Natural killer cell (primary cell): Measurements from ENCODE around the gene SMARCD1. TPM values are rescaled to one million over a fixed set of nuclear protein-coding genes. Genes with fewer than 3 reads are reported as not detected.

ENCODE experiments used
- ATAC-seq, 3 donors: fragments of 150-1000 bp in 2 of 3; fragments of 200-7000 bp in 1 of 3; cut with Tn5 transposase; 1 replicate in 1 of 3; 2 replicates in 2 of 3; pipeline ENCODE4 v1.10.0; 2021; ENCODE audit warnings: mild to moderate bottlenecking in 2 of 3, moderate library complexity in 2 of 3
- DNase-seq, 2 donors: peaks; one replicate each; pipeline versions ENCODE4 v3.0.0 to v3.0.0-alpha.2; 2013 to 2021; ENCODE audit warnings: mixed read lengths in 1 of 2
- H3K27ac ChIP-seq: one replicate; pipeline ENCODE4 v1.5.1; 2013; ENCODE audit warnings: mild to moderate bottlenecking, low read length
- H3K27me3 ChIP-seq: one replicate; pipeline ENCODE4 v1.6.1; 2013; ENCODE audit warnings: low read length; ENCODE audit not compliant: control insufficient read depth, insufficient read depth
- H3K36me3 ChIP-seq: one replicate; pipeline ENCODE4 v1.6.1; 2013; ENCODE audit warnings: low read length; ENCODE audit not compliant: control insufficient read depth, insufficient read depth
- H3K4me1 ChIP-seq: one replicate; pipeline ENCODE4 v1.6.1; 2013; ENCODE audit warnings: low read length; ENCODE audit not compliant: control insufficient read depth, insufficient read depth
- H3K4me3 ChIP-seq: one replicate; pipeline ENCODE4 v1.5.1; 2013; ENCODE audit warnings: low read length
- H3K9me3 ChIP-seq: one replicate; pipeline ENCODE4 v1.6.1; 2013; ENCODE audit warnings: low read length; ENCODE audit not compliant: control insufficient read depth, insufficient read depth
- H3K27ac Mint-ChIP-seq, 2 donors: one replicate each; pipeline ENCODE4 v1.8.0; 2022; ENCODE audit warnings: mild to moderate bottlenecking in 2 of 2, mixed read lengths in 2 of 2, moderate library complexity in 1 of 2
- H3K27me3 Mint-ChIP-seq, 2 donors: one replicate each; pipeline ENCODE4 v1.8.0; 2022; ENCODE audit warnings: low read depth in 2 of 2, mixed read lengths in 2 of 2
- H3K36me3 Mint-ChIP-seq: one replicate; pipeline ENCODE4 v1.8.0; 2022; ENCODE audit warnings: mixed read lengths
- H3K4me1 Mint-ChIP-seq, 2 donors: one replicate each; pipeline ENCODE4 v1.8.0; 2022; ENCODE audit warnings: mixed read lengths in 2 of 2
- H3K4me3 Mint-ChIP-seq: one replicate; pipeline ENCODE4 v1.8.0; 2022; ENCODE audit warnings: mild to moderate bottlenecking, moderate library complexity, mixed read lengths
- H3K9me3 Mint-ChIP-seq, 2 donors: one replicate each; pipeline ENCODE4 v1.8.0; 2022; ENCODE audit warnings: mixed read lengths in 2 of 2
- CTCF ChIP-seq: fragments of 200-600 bp; IDR thresholded peaks from one replicate; pipeline ENCODE4 v1.8.0; 2022; ENCODE audit warnings: antibody characterized with exemption
- WGBS: methylation state at CpG from one replicate; pipeline ENCODE4 v1.1.7; 2013; ENCODE audit warnings: missing lambda C conversion rate; ENCODE audit not compliant: insufficient coverage; 5-methylcytosine and 5-hydroxymethylcytosine counted together
- intact Hi-C: fragments of 100-400 bp; cut with micrococcal nuclease; formaldehyde crosslinking; loops from one replicate; pipeline ENCODE4 v1.14.2; 2022
- total RNA-seq, 4 donors: library from RNA; stranded (reverse); fragments of 120-200 nt in 1 of 4; gene quantifications; one replicate each; pipeline versions ENCODE4 v1.2.3 to v1.2.4, GENCODE V29; 2013 to 2022

SMARCD1 gene
- total RNA-seq, 3 donors from 2014 or later (not counting 1 experiment from before 2014, with no cell fraction given), result 81.3 to 97.0 (median 88.6) TPM

- TF ChIP-seq CTCF, result peak; percentile 82
- Histone ChIP-seq H3K27ac (no peak overlapping the region), H3K36me3 (peaks cover 41% of the 10 kb centered on the region), H3K4me1 (peaks cover 13% of the 10 kb centered on the region), H3K27me3 (no peaks in the 10 kb centered on the region), H3K9me3 (no peaks in the 10 kb centered on the region), H3K4me3 (no peak overlapping the region)
- DNase-seq, result peak in 1 of 2 donors; percentile 79
- 40% methylated on average over 3 of the region's 3 CpGs for WGBS
- Mint-ChIP-seq H3K4me3 (no peak overlapping the region), H3K4me1 (peaks cover 28 to 38% of the 10 kb centered on the region in 2 donors), H3K27ac (peak overlapping the region; percentile 65 to 71), H3K9me3 (no peaks in the 10 kb centered on the region), H3K36me3 (peaks cover 6% of the 10 kb centered on the region), H3K27me3 (no peaks in the 10 kb centered on the region)
- peak; percentile 25 to 54 (median 34) for ATAC-seq
- intact Hi-C loops, result loop anchor here (1.0 to 10.0 kb wide), 2 partner anchors 79 to 226 kb away; partner anchors contain the start of gene CERS5
These were observed 3.6 kb downstream of the SMARCD1 start for GRCh38 chr12:50088577-50089335.

- Histone ChIP-seq H3K9me3 (no peaks in the 10 kb centered on the region), H3K36me3 (peaks cover 49% of the 10 kb centered on the region), H3K4me3 (no peak overlapping the region), H3K4me1 (peaks cover 6% of the 10 kb centered on the region), H3K27ac (no peak overlapping the region), H3K27me3 (no peaks in the 10 kb centered on the region)
- no peak for DNase-seq
- intact Hi-C loops, result loop anchor here (10.0 kb wide), 1 partner anchor 225 kb away; no protein-coding TSS in a partner anchor
- Mint-ChIP-seq H3K27me3 (no peaks in the 10 kb centered on the region), H3K9me3 (no peaks in the 10 kb centered on the region), H3K27ac (no peak overlapping the region), H3K4me1 (peaks cover 28 to 36% of the 10 kb centered on the region in 2 donors), H3K36me3 (peaks cover 6% of the 10 kb centered on the region), H3K4me3 (no peak overlapping the region)
- WGBS, result 97% methylated on average over 7 of the region's 7 CpGs
- TF ChIP-seq CTCF, result no peak
- no peak for ATAC-seq
These were observed 4.6 kb downstream of the SMARCD1 start for GRCh38 chr12:50089730-50090129.

GRCh38 chr12:50090391-50090790, 5.2 kb downstream of the SMARCD1 start:
- intact Hi-C loops, result no loop called here
- Histone ChIP-seq H3K9me3 (no peaks in the 10 kb centered on the region), H3K36me3 (peaks cover 53% of the 10 kb centered on the region), H3K4me3 (no peak overlapping the region), H3K27ac (no peak overlapping the region), H3K4me1 (peaks cover 6% of the 10 kb centered on the region), H3K27me3 (no peaks in the 10 kb centered on the region)
- Mint-ChIP-seq H3K27ac (no peak overlapping the region), H3K36me3 (peaks cover 6% of the 10 kb centered on the region), H3K9me3 (no peaks in the 10 kb centered on the region), H3K4me3 (no peak overlapping the region), H3K4me1 (peaks cover 28 to 30% of the 10 kb centered on the region in 2 donors), H3K27me3 (no peaks in the 10 kb centered on the region)
- ATAC-seq, result no peak
- DNase-seq, result no peak
- no peak for TF ChIP-seq CTCF
- 100% methylated on average over 3 of the region's 5 CpGs for WGBS
